ENCODE measurements around the gene SP6.

GRCh38 chr17:47819475-47819874 lies 31.5 kb downstream of the SP6 start:
- TF ChIP-seq ZFX (IDR thresholded peaks at IDR 0.05) (no peak), CTCF (conservative IDR thresholded peaks at IDR 0.05) (no peak)
